DOHH2 (cell line): ENCODE data around the gene CDK2.

Experiments
- CTCF ChIP-seq: fragments of 200-600 bp; sonication (generic); IDR thresholded peaks from one replicate; pipeline ENCODE4 v1.5.1; 2014; ENCODE audit warnings: antibody characterized with exemption, mild to moderate bottlenecking, low read depth, low read length; ENCODE audit not compliant: poor library complexity, severe bottlenecking
- EZH2phosphoT487 ChIP-seq: fragments of 200-600 bp; sonication (generic); IDR thresholded peaks from 2 replicates; pipeline ENCODE4 v1.6.1; 2017; ENCODE audit warnings: borderline replicate concordance, mild to moderate bottlenecking, antibody characterized with exemption, low read length, moderate library complexity, mixed read lengths

GRCh38 chr12:55965941-55966407 lies 656 bp upstream of the CDK2 start, which contains the start of gene PMEL:
- TF ChIP-seq CTCF (no peak), EZH2phosphoT487 (no peak)
